Brain pericyte (primary cell): Measurements from ENCODE around the gene CYP2A7.
"Not testable (repeated sequence)": the region's sequence is repeated elsewhere in the genome, so short reads cannot be mapped to it uniquely, and the experiment has no call there.

Experiments
- DNase-seq: peaks from one replicate; pipeline ENCODE4 v3.0.0-alpha.2; 2012; ENCODE audit warnings: low read depth, low spot score

Gene CYP2A7

GRCh38 chr19:40896843-40897789 is 15.1 kb upstream of the CYP2A7 start:
- DNase-seq: not testable (repeated sequence)

DNA sequence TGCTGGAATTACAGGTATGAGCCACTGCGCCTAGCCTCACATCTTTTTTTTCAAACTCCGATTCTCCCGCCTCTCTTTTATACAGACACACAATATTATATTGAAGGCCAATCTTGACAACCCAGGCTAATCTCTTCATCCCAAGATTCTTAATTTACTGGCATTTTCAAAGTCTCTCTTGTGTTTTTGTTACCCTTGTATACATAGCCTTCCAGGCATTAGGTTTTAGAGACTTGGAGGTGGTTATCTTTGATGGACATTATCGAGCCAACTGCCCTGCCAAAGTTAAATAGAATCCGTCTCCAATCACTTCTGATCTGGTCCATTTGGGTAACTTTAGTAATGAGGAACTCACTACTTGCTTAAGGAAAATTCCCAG is 14.4 kb upstream of the CYP2A7 start:
- DNase-seq: no peak

- no peak for DNase-seq
These were observed 11.1 kb upstream of the CYP2A7 start for GRCh38 chr19:40893112-40893511.

GRCh38 chr19:40889366-40889765 is 7.3 kb upstream of the CYP2A7 start:
- no peak for DNase-seq

GRCh38 chr19:40888191-40888590 is 6.2 kb upstream of the CYP2A7 start:
- no peak for DNase-seq

DNA sequence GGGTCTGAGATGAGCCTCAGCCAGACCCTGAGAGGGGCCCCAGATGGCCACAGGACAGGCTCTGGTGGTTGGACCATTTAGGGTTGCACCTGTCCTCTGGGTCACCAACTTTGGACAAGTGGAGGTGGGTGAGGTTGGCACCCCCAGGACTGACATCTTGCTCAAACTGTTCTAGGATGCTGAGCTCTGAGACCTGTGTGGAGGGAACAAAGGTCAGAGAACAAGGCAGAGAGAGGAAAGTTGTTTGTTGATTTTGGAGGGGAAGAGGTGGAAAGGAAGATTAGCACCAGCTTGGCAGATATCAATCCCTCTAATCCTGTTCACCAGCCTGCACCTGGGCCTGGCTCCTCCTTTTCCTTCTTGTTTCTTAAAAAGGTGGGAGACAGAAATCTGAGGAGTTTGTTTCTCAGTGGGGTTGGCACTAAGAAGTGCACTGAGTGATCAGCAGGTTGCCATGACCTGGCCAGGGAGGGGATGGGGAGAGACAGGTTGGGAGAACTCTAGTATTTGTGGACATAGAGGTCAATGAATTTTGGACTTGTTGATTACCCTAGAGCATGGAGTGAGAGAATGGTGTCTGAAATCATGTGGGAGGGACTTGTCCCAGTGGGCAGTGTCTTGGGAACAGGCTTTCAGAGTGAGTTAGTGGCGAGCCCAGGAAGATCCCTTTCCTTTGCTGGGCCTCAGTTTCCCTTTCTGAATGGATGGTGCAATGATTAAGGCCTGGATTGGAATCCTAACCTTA is 2.3 kb upstream of the CYP2A7 start:
- not testable (repeated sequence) for DNase-seq

DNA sequence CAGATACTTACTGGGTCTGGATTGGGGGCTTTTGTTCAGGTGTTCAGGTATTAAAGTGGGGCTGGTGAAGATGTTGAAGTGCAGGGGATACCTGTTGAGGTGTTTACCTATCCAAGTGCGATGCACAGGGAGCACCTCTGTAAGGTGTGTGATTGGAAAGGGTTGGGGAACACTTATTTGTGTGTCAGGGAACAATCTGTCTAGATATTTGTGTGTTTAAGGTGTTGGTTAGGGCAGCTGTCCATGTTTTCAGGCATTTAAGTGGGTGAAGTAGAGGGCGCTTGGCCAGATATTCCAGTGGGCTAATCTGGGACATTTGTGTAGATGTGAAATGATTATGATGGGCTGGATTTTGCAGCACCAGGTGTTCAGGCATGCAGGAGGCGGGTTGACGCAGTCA is 2.7 kb downstream of the CYP2A7 start:
- not testable (repeated sequence) for DNase-seq

- not testable (repeated sequence) for DNase-seq
These were observed 6.5 kb downstream of the CYP2A7 start for GRCh38 chr19:40875526-40875951.

DNA sequence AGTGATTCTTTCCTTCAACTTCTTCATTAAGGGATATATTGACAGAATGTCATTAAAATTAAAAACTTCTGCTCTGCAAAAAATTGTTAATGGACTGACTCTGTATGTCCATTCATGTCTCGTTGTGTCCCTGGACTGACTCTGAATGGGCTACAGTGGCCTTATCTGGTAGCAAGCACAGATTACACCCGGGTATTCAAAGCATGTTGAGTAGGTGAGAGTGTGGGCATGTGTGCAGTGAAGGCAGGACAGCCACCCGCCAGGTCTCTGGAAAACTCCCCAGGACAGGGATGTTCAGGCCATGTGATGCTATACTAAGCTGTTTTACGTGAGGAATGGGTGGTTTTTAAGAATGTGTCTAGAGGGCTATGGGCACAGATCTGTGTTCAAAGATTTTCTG is 7.2 kb downstream of the CYP2A7 start:
- not testable (repeated sequence) for DNase-seq

- DNase-seq: not testable (repeated sequence)
These were observed 8.2 kb downstream of the CYP2A7 start for GRCh38 chr19:40873873-40874272.

DNA sequence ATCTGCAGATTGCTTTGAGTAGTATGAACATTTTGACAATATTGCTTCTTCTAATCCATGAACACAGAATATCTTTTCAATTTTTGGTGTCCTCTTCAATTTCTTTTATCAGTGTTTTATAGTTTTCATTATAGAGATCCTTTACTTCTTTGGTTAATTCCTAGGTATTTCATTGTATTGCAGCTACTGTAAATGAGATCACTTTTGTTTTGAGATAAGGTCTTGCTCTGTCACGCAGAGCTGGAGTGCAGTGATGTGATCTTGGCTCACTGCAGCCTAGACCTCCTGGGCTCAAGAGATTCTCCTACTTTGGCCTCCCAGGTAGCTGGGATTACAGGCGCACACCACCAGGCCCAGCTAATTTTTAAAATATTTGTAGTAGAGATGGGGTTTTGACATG is 9.8 kb downstream of the CYP2A7 start:
- no peak for DNase-seq

- no peak for DNase-seq
These were observed 14.3 kb downstream of the CYP2A7 start for GRCh38 chr19:40867701-40868100.

DNA sequence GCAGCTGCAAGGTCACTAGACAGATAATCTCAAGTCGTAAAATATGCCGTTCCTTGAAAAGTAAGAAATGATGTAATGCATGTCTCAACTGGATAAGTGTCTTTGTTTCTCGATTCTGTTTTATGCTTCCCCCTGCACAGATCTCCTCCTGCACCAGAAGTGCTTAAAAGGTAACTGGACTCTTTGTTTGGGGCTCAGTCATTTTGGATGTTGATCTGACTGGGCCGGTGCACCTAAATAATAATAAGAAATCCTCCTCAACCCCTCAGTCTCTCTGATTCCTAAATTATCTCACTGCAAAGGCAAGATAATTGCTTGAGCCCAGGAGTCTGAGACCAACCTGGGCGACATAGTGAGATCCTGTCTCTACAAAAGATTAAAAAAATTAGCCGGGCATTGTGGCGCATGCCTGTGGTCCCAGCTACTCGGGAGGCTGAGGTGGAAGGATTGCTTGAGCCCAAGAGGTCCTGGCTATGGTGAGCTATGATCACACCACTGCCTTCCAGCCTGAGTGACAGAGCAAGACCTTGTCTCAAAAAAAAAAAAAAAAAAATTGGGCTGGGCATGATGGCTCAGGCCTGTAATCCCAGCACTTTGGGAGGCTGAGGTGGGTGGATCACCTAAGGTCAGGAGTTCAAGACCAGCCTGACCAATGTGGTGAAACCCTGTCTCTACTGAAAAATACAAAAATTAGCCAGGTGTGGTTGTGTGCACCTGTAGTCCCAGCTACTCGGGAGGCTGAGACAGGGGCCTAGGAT is 17.1 kb downstream of the CYP2A7 start:
- not testable (repeated sequence) for DNase-seq

DNA sequence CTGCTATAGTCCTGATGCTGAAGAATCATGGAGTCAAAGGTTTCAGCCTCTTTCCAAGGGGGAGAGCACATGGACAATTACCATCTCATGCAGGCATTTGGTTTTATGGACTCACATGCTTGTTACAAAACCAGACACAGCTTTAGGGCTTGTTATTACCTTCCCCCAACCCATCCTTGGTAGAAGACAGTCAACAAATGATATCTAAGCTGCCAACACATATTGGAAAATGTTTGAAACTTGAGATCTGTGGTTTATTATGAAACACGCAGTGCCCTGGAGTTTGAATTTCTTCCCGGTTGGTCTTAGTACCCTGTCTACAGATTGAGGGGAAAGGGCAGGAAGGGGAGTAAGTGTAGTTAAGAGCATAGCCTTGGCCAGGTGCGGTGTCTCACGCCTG is 19.2 kb downstream of the CYP2A7 start:
- no peak for DNase-seq

GRCh38 chr19:40862333-40862732 is 19.7 kb downstream of the CYP2A7 start:
- no peak for DNase-seq

- no peak for DNase-seq
These were observed 23.9 kb downstream of the CYP2A7 start for GRCh38 chr19:40858109-40858508.

- DNase-seq: not testable (repeated sequence)
These were observed 29.4 kb downstream of the CYP2A7 start for GRCh38 chr19:40852467-40853152.

GRCh38 chr19:40850277-40850676 is 31.8 kb downstream of the CYP2A7 start, which contains the start of gene CYP2A6:
CYP2A6 (minus strand) TSS chr19:40850447; CDS start chr19:40850426, 21 bp downstream.
- DNase-seq: not testable (repeated sequence)

GRCh38 chr19:40846722-40847121 is 35.3 kb downstream of the CYP2A7 start:
- DNase-seq: not testable (repeated sequence)

- not testable (repeated sequence) for DNase-seq
These were observed 38.4 kb downstream of the CYP2A7 start for GRCh38 chr19:40843653-40844052.
